ENCODE data around the gene ARID3A.

GRCh38 chr19:961866-962620, 36.2 kb downstream of the ARID3A start:
- no peak for TF ChIP-seq CTCF (IDR thresholded peaks at IDR 0.05; ENCODE audit: insufficient read depth, low read length, poor library complexity, severe bottlenecking)
- TF ChIP-seq EZH2phosphoT487 (conservative IDR thresholded peaks at IDR 0.05; ENCODE audit: low read length) = no peak
